Upper lobe of left lung (tissue), 6 donors: Measurements from ENCODE around the gene CD84. TPM values are rescaled to one million over a fixed set of nuclear protein-coding genes. Genes with fewer than 3 reads are reported as not detected.
A peak's percentile ranks its signal among the peaks of the same experiment; 100 is the strongest.

ENCODE experiments used
- ATAC-seq, 2 donors: fragments of 200-7000 bp; cut with Tn5 transposase; one replicate each; pipeline ENCODE4 v1.9.1; 2022; ENCODE audit warnings: mild to moderate bottlenecking in 2 of 2, moderate library complexity in 2 of 2; ENCODE audit not compliant: low FRiP score in 2 of 2
- DNase-seq, 2 donors: peaks; one replicate each; pipeline ENCODE4 v3.0.0-alpha.2; 2019 to 2020
- H3K27ac ChIP-seq, 4 donors: fragments of 200-600 bp; sonication (generic); one replicate each; pipeline ENCODE4 v1.5.1; 2016 to 2019
- H3K27me3 ChIP-seq, 4 donors: fragments of 200-600 bp; sonication (generic); one replicate each; pipeline ENCODE4 v1.5.1; 2017 to 2019
- H3K36me3 ChIP-seq, 4 donors: fragments of 200-600 bp; sonication (generic); one replicate each; pipeline ENCODE4 v1.5.1; 2016 to 2019
- H3K4me1 ChIP-seq, 4 donors: fragments of 200-600 bp; sonication (generic); one replicate each; pipeline ENCODE4 v1.5.1; 2018 to 2019
- H3K4me3 ChIP-seq, 4 donors: fragments of 200-600 bp; sonication (generic); one replicate each; pipeline ENCODE4 v1.5.1; 2017 to 2019; ENCODE audit warnings: mild to moderate bottlenecking in 2 of 4, moderate library complexity in 1 of 4
- H3K9me3 ChIP-seq, 4 donors: fragments of 200-600 bp; sonication (generic); one replicate each; pipeline ENCODE4 v1.5.1; 2018 to 2019
- CTCF ChIP-seq, 6 experiments: fragments of 450-650 bp in 4 of 6; fragments of 200-600 bp in 2 of 6; sonication (generic) in 2 of 6; IDR thresholded peaks; one replicate each; pipeline ENCODE4 v1.5.1; 2016 to 2019; ENCODE audit warnings: antibody characterized with exemption in 6 of 6
- EP300 ChIP-seq, 4 donors: sonication (generic); formaldehyde crosslinking; IDR thresholded peaks; one replicate each; pipeline ENCODE4 v1.5.1; 2017; ENCODE audit warnings: antibody characterized with exemption in 4 of 4, control low read depth in 2 of 4
- POLR2A ChIP-seq, 4 donors: fragments of 450-650 bp; IDR thresholded peaks; one replicate each; pipeline ENCODE4 v1.5.1; 2016 to 2017; ENCODE audit warnings: antibody characterized with exemption in 4 of 4, mild to moderate bottlenecking in 2 of 4
- POLR2AphosphoS5 ChIP-seq, 2 donors: sonication (generic); formaldehyde crosslinking; IDR thresholded peaks; one replicate each; pipeline ENCODE4 v1.5.1; 2017; ENCODE audit warnings: antibody characterized with exemption in 2 of 2
- WGBS, 2 donors: methylation state at CpG; one replicate each; pipeline ENCODE4 v1.1.5; 2017 to 2018; 5-methylcytosine and 5-hydroxymethylcytosine counted together
- total RNA-seq, 6 donors: library from RNA; depleted of rRNA in 4 of 6; stranded (reverse); fragments of >200 nt in 4 of 6; gene quantifications; one replicate each; pipeline versions ENCODE4 v1.1.0 to v1.2.1, GENCODE V29; 2016 to 2021
- donor health status: DM: no; HTN: no; CAD: no; lungs with moderate emphysema.
- donor health status: DM: no; HTN: yes; CAD: no; lungs with severe emphysema.

Gene CD84
- total RNA-seq, 6 donors from 2014 or later = 8.9 to 26.4 (median 17.4) TPM

DNA sequence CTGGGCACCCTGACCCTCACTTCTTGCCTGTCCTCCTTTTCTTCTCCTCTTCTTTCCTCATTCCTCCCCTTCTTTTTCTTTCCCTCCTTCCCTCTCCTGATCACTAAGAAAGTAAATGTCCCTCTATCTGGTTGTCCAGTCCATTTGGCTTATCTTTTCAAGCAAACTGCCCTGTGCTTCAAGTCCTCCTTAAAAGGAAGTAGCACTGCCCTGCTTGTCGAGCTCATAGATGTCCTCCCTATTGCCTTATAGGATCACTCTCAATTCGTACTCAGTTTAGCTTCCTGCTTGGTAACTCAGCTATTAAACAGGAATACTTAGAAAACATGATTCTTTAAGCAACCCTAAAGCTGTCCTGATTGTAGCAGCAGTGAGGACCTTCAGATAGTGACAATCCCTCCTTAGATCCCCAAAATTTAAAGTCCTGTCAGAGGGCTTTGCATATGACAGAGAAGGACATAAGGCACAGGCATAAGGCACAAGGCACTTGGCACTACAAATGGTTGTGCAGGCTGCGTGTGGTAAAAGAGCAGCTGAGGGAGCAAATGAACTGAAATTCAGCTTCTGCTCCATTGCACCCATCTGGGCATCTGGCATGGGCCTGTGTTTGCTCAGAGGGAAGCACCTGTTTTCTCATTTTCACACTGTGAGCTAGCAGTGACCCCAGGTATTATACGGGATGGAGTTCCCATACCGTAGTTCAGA, 30.2 kb downstream of the CD84 start:
- Histone ChIP-seq H3K27me3 (no peaks in the 10 kb centered on the region), H3K9me3 (no peaks in the 10 kb centered on the region), H3K4me3 (no peak overlapping the region), H3K27ac (no peak overlapping the region), H3K4me1 (peaks cover 0 to 4% (median 0%) of the 10 kb centered on the region in 4 donors), H3K36me3 (no peaks in the 10 kb centered on the region)
- TF ChIP-seq POLR2A (IDR thresholded peaks at IDR 0.05) = no peak
- no peak for TF ChIP-seq CTCF (IDR thresholded peaks at IDR 0.05)
- TF ChIP-seq EP300 (IDR thresholded peaks at IDR 0.05) = no peak
- no peak for TF ChIP-seq POLR2AphosphoS5 (IDR thresholded peaks at IDR 0.05)
- 66 to 70% methylated on average over 5 of the region's 5 CpGs for WGBS, 2 donors
- ATAC-seq = no peak
- DNase-seq = no peak

GRCh38 chr1:160548183-160548582, 31.1 kb downstream of the CD84 start:
- WGBS, 2 donors = 80% methylated on average over 3 of the region's 3 CpGs
- DNase-seq = no peak
- no peak for ATAC-seq

GRCh38 chr1:160547422-160547821, 31.9 kb downstream of the CD84 start:
- ATAC-seq (no peak), DNase-seq (no peak)
- Histone ChIP-seq H3K4me1 (peaks cover 0 to 4% (median 0%) of the 10 kb centered on the region in 4 donors), H3K27ac (no peak overlapping the region), H3K9me3 (no peaks in the 10 kb centered on the region), H3K36me3 (no peaks in the 10 kb centered on the region), H3K27me3 (no peaks in the 10 kb centered on the region), H3K4me3 (no peak overlapping the region)
- no peak for TF ChIP-seq CTCF (IDR thresholded peaks at IDR 0.05)
- no peak for TF ChIP-seq POLR2AphosphoS5 (IDR thresholded peaks at IDR 0.05)
- no peak for TF ChIP-seq POLR2A (IDR thresholded peaks at IDR 0.05)
- TF ChIP-seq EP300 (IDR thresholded peaks at IDR 0.05) = no peak
- WGBS, 2 donors = 85 to 89% methylated on average over 2 to 4 of the region's 4 CpGs

More at GRCh38 chr1:160548183-160548582, 31.1 kb downstream of the CD84 start:
- H3K4me3 ChIP-seq = no peak overlapping the region
- TF ChIP-seq POLR2AphosphoS5 (IDR thresholded peaks at IDR 0.05) (no peak), POLR2A (IDR thresholded peaks at IDR 0.05) (no peak), CTCF (IDR thresholded peaks at IDR 0.05) (no peak), EP300 (IDR thresholded peaks at IDR 0.05) (no peak)
- H3K27me3 ChIP-seq = no peaks in the 10 kb centered on the region
- no peaks in the 10 kb centered on the region for H3K36me3 ChIP-seq
- H3K4me1 ChIP-seq = peaks cover 0 to 4% (median 0%) of the 10 kb centered on the region in 4 donors
- H3K9me3 ChIP-seq = no peaks in the 10 kb centered on the region
- H3K27ac ChIP-seq = peak overlapping the region in 1 of 4 donors; percentile 26

GRCh38 chr1:160546942-160547341, 32.4 kb downstream of the CD84 start:
- DNase-seq (peak in 1 of 2 donors; percentile 62), ATAC-seq (peak in 1 of 2 donors; percentile 66)
- Histone ChIP-seq H3K4me1 (peaks cover 0 to 4% (median 0%) of the 10 kb centered on the region in 4 donors), H3K36me3 (no peaks in the 10 kb centered on the region), H3K27ac (peak overlapping the region in 1 of 4 donors; percentile 54), H3K4me3 (no peak overlapping the region), H3K9me3 (no peaks in the 10 kb centered on the region), H3K27me3 (no peaks in the 10 kb centered on the region)
- WGBS, 2 donors = 60 to 90% methylated on average over 1 to 2 of the region's 2 CpGs
- TF ChIP-seq CTCF (IDR thresholded peaks at IDR 0.05) = no peak
- TF ChIP-seq POLR2A (IDR thresholded peaks at IDR 0.05) = no peak
- TF ChIP-seq POLR2AphosphoS5 (IDR thresholded peaks at IDR 0.05) = no peak
- no peak for TF ChIP-seq EP300 (IDR thresholded peaks at IDR 0.05)

DNA sequence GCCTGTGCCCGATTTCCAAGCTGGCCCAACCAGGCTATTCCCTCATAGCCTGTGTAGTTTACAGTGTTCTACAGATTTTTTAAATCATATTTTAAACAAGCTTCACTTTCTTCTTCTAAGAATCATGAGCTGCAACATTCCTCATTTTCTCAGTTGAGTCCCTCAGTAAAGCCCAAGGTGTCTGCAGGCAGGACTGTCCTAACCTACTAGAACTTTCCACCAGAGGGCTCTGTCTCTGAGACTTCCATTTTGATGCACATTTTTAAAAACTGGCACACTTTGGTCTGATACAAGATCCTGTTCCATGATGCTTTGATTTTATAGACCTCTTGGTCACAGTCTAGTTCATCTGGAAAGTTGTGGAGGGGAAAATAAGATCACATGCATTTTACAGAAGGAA, 34.6 kb downstream of the CD84 start:
- DNase-seq = no peak
- H3K4me3 ChIP-seq = no peak overlapping the region
- H3K27ac ChIP-seq = no peak overlapping the region
- no peaks in the 10 kb centered on the region for H3K36me3 ChIP-seq
- H3K27me3 ChIP-seq = no peaks in the 10 kb centered on the region
- TF ChIP-seq POLR2AphosphoS5 (IDR thresholded peaks at IDR 0.05) (no peak), POLR2A (IDR thresholded peaks at IDR 0.05) (no peak), EP300 (IDR thresholded peaks at IDR 0.05) (no peak), CTCF (IDR thresholded peaks at IDR 0.05) (peak in 1 of 6 experiments; percentile 14)
- H3K4me1 ChIP-seq = peaks cover 0 to 14% (median 12%) of the 10 kb centered on the region in 4 donors
- 83 to 96% methylated on average over 1 of the region's 1 CpG for WGBS, 2 donors
- no peak for ATAC-seq
- H3K9me3 ChIP-seq = no peaks in the 10 kb centered on the region
